ENCODE data around the gene SPO11.

SPO11 gene

DNA sequence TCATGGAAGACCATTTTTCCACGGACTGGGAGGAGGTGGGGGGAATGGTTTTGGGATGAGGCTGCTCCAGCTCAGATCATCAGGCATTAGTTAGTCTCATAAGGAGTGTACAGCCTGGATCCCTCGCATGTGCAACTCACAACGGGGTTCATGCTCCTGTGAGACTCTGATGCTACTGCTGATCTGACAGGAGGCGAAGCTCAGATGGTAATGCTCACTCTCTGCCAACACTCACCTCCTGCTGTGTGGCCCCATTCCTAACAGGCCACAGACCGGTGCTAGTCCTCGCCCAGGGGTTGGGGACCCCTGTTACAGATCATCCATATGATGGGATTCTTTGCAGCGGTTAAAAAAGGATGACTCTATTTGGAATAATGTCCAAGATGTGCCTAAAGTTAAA is 35.6 kb upstream of the SPO11 start:
- peaks cover 17% of the 10 kb centered on the region for H3K4me1 ChIP-seq (ENCODE audit: insufficient read depth, insufficient read length)
- H3K36me3 ChIP-seq (ENCODE audit: insufficient read depth, insufficient read length, low read length), result no peaks in the 10 kb centered on the region
- DNase-seq (ENCODE audit: low read depth, low spot score), result no peak
- H3K27me3 ChIP-seq (ENCODE audit: insufficient read depth, insufficient read length), result no peaks in the 10 kb centered on the region
- no peak overlapping the region for H3K9ac ChIP-seq (ENCODE audit: insufficient read length, low read depth)
- no peak for TF ChIP-seq YY1 (IDR thresholded peaks at IDR 0.05; ENCODE audit: insufficient read depth, insufficient read length)
- no peak for TF ChIP-seq ZNF274 (IDR thresholded peaks at IDR 0.05; ENCODE audit: low read depth, low read length)
- TF ChIP-seq SUZ12 (IDR thresholded peaks at IDR 0.05; ENCODE audit: extremely low read depth, insufficient read depth, insufficient read length), result no peak
- H3K9me3 ChIP-seq (ENCODE audit: insufficient read depth, low read length), result no peaks in the 10 kb centered on the region
- no peak overlapping the region for H3K4me3 ChIP-seq (ENCODE audit: insufficient read length, low read depth)

DNA sequence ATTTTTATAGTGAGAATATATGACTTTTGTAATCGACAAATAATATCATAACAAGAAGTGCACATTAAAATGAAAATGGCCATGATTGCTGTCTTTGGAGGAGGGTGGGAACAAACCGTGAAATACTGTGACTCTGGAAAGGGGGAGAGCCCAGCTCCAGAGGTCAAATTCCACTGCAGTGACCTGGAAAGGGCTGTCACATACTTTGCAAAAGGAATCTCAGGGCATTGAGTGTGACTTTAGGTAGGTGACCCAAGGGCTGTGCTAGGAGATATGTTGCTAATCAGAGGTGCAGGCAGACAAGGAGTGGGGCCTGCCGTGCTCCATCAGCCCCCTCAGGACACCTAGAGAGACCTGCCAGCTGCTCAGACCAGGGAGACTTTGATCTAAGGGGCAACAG is 35.1 kb upstream of the SPO11 start:
- Histone ChIP-seq H3K4me3 (ENCODE audit: insufficient read length, low read depth) (no peak overlapping the region), H3K27me3 (ENCODE audit: insufficient read depth, insufficient read length) (no peaks in the 10 kb centered on the region), H3K36me3 (ENCODE audit: insufficient read depth, insufficient read length, low read length) (no peaks in the 10 kb centered on the region), H3K9ac (ENCODE audit: insufficient read length, low read depth) (no peak overlapping the region), H3K4me1 (ENCODE audit: insufficient read depth, insufficient read length) (peaks cover 17% of the 10 kb centered on the region), H3K9me3 (ENCODE audit: insufficient read depth, low read length) (no peaks in the 10 kb centered on the region)
- TF ChIP-seq YY1 (IDR thresholded peaks at IDR 0.05; ENCODE audit: insufficient read depth, insufficient read length) (no peak), SUZ12 (IDR thresholded peaks at IDR 0.05; ENCODE audit: extremely low read depth, insufficient read depth, insufficient read length) (no peak), ZNF274 (IDR thresholded peaks at IDR 0.05; ENCODE audit: low read depth, low read length) (no peak)
- no peak for DNase-seq (ENCODE audit: low read depth, low spot score)

- no peaks in the 10 kb centered on the region for H3K36me3 ChIP-seq (ENCODE audit: insufficient read depth, insufficient read length, low read length)
- TF ChIP-seq SUZ12 (IDR thresholded peaks at IDR 0.05; ENCODE audit: extremely low read depth, insufficient read depth, insufficient read length), result no peak
- TF ChIP-seq YY1 (IDR thresholded peaks at IDR 0.05; ENCODE audit: insufficient read depth, insufficient read length), result no peak
- TF ChIP-seq ZNF274 (IDR thresholded peaks at IDR 0.05; ENCODE audit: low read depth, low read length), result no peak
- no peak for DNase-seq (ENCODE audit: low read depth, low spot score)
- H3K9me3 ChIP-seq (ENCODE audit: insufficient read depth, low read length), result no peaks in the 10 kb centered on the region
- H3K27me3 ChIP-seq (ENCODE audit: insufficient read depth, insufficient read length), result no peaks in the 10 kb centered on the region
- H3K4me1 ChIP-seq (ENCODE audit: insufficient read depth, insufficient read length), result peaks cover 9% of the 10 kb centered on the region
- no peak overlapping the region for H3K9ac ChIP-seq (ENCODE audit: insufficient read length, low read depth)
- no peak overlapping the region for H3K4me3 ChIP-seq (ENCODE audit: insufficient read length, low read depth)
Observed at GRCh38 chr20:57298457-57298856, 31.1 kb upstream of the SPO11 start.

GRCh38 chr20:57301026-57301425 is 28.6 kb upstream of the SPO11 start:
- H3K27me3 ChIP-seq (ENCODE audit: insufficient read depth, insufficient read length), result no peaks in the 10 kb centered on the region
- no peak overlapping the region for H3K4me3 ChIP-seq (ENCODE audit: insufficient read length, low read depth)
- H3K9me3 ChIP-seq (ENCODE audit: insufficient read depth, low read length), result no peaks in the 10 kb centered on the region
- H3K9ac ChIP-seq (ENCODE audit: insufficient read length, low read depth), result no peak overlapping the region
- H3K4me1 ChIP-seq (ENCODE audit: insufficient read depth, insufficient read length), result no peaks in the 10 kb centered on the region
- TF ChIP-seq ZNF274 (IDR thresholded peaks at IDR 0.05; ENCODE audit: low read depth, low read length), result no peak
- no peaks in the 10 kb centered on the region for H3K36me3 ChIP-seq (ENCODE audit: insufficient read depth, insufficient read length, low read length)
- DNase-seq (ENCODE audit: low read depth, low spot score), result no peak

DNA sequence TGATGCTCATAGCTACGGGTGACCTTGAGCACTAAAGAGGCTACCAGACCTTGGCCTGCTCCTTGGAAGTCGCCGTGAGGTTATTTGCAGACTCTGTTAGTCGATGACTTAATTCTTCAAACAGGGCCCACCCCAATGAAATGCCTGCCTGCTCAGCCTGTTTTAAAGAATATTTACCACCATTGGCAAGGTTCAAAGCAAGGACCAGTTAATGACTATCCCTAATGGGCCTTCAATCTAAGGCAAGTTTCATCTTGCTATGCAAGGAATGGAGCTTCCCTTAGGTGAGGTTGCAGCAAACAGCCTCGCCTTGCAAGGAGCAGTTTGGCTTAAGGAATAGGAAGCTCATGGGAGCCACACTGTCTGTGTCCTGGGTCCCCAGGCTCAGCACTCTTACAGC is 22.9 kb upstream of the SPO11 start:
- Histone ChIP-seq H3K9ac (ENCODE audit: insufficient read length, low read depth) (no peak overlapping the region), H3K27me3 (ENCODE audit: insufficient read depth, insufficient read length) (no peaks in the 10 kb centered on the region), H3K4me1 (ENCODE audit: insufficient read depth, insufficient read length) (peaks cover 4% of the 10 kb centered on the region), H3K9me3 (ENCODE audit: insufficient read depth, low read length) (no peaks in the 10 kb centered on the region), H3K36me3 (ENCODE audit: insufficient read depth, insufficient read length, low read length) (no peaks in the 10 kb centered on the region), H3K4me3 (ENCODE audit: insufficient read length, low read depth) (no peak overlapping the region)
- TF ChIP-seq SUZ12 (IDR thresholded peaks at IDR 0.05; ENCODE audit: extremely low read depth, insufficient read depth, insufficient read length), result no peak
- DNase-seq (ENCODE audit: low read depth, low spot score), result no peak

- Histone ChIP-seq H3K27me3 (ENCODE audit: insufficient read depth, insufficient read length) (no peaks in the 10 kb centered on the region), H3K9ac (ENCODE audit: insufficient read length, low read depth) (no peak overlapping the region), H3K4me1 (ENCODE audit: insufficient read depth, insufficient read length) (peaks cover 4% of the 10 kb centered on the region), H3K4me3 (ENCODE audit: insufficient read length, low read depth) (no peak overlapping the region), H3K9me3 (ENCODE audit: insufficient read depth, low read length) (no peaks in the 10 kb centered on the region), H3K36me3 (ENCODE audit: insufficient read depth, insufficient read length, low read length) (no peaks in the 10 kb centered on the region)
- DNase-seq (ENCODE audit: low read depth, low spot score), result no peak
- TF ChIP-seq YY1 (IDR thresholded peaks at IDR 0.05; ENCODE audit: insufficient read depth, insufficient read length), result no peak
- no peak for TF ChIP-seq ZNF274 (IDR thresholded peaks at IDR 0.05; ENCODE audit: low read depth, low read length)
- TF ChIP-seq SUZ12 (IDR thresholded peaks at IDR 0.05; ENCODE audit: extremely low read depth, insufficient read depth, insufficient read length), result no peak
Observed at GRCh38 chr20:57308451-57309271, 20.9 kb upstream of the SPO11 start.

DNA sequence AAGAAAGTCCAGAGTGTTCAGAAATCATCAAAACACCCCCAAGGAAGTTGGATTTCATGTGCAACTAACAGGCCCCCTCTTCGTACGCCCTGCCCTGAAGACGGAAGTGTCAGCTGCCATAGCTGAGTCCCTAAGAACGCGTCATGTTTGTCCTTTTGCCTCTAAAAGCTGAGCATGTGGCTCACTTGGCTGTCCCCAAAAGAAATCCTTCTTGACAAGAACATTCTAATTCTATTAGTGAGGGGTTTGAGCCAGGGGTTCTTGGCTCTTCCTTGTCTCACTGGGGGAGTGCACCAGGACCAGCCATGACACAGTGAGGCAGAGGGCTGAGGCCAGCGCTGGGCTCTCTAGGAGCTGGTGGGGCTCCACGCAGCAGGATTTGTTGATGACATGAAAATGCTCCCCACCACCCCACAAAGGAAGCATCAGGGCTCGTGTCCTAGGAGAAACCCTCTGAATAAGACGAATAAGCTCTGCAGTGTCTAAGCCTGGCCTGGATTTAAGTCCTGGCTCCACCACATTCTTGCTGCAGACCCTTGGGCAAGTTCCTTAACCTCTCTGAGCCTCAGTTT is 20.0 kb upstream of the SPO11 start:
- peaks cover 4% of the 10 kb centered on the region for H3K4me1 ChIP-seq (ENCODE audit: insufficient read depth, insufficient read length)
- no peaks in the 10 kb centered on the region for H3K9me3 ChIP-seq (ENCODE audit: insufficient read depth, low read length)
- H3K36me3 ChIP-seq (ENCODE audit: insufficient read depth, insufficient read length, low read length), result no peaks in the 10 kb centered on the region
- no peak overlapping the region for H3K9ac ChIP-seq (ENCODE audit: insufficient read length, low read depth)
- no peak overlapping the region for H3K4me3 ChIP-seq (ENCODE audit: insufficient read length, low read depth)
- TF ChIP-seq ZNF274 (IDR thresholded peaks at IDR 0.05; ENCODE audit: low read depth, low read length) (no peak), YY1 (IDR thresholded peaks at IDR 0.05; ENCODE audit: insufficient read depth, insufficient read length) (no peak), SUZ12 (IDR thresholded peaks at IDR 0.05; ENCODE audit: extremely low read depth, insufficient read depth, insufficient read length) (no peak)
- DNase-seq (ENCODE audit: low read depth, low spot score), result no peak
- H3K27me3 ChIP-seq (ENCODE audit: insufficient read depth, insufficient read length), result no peaks in the 10 kb centered on the region

Data from NT2/D1 (cell line).